HepG2 (cell line): Measurements from ENCODE around the gene EXOC6B. TPM values are rescaled to one million over a fixed set of nuclear protein-coding genes. Genes with fewer than 3 reads are reported as not detected.

Experiments used
- ARID2 ChIP-seq: sonication (generic); formaldehyde crosslinking; IDR thresholded peaks from 2 replicates; pipeline ENCODE4 v1.8.1; 2022; ENCODE audit warnings: mild to moderate bottlenecking, missing genetic modification reagents, borderline replicate concordance
- ZBTB40 ChIP-seq, 2 experiments: fragments of 450-650 bp in 1 of 2; sonication (generic) in 1 of 2; formaldehyde crosslinking in 1 of 2; IDR thresholded peaks; 2 replicates each; pipeline versions ENCODE4 v1.6.1 to v1.8.0; 2016 to 2022; ENCODE audit warnings: antibody characterized with exemption in 1 of 2, mild to moderate bottlenecking in 1 of 2, missing genetic modification reagents in 1 of 2
- ZFX ChIP-seq: sonication (generic); formaldehyde crosslinking; IDR thresholded peaks from 2 replicates; pipeline ENCODE4 v1.4.0; 2020; ENCODE audit warnings: mild to moderate bottlenecking, low read depth, missing genetic modification reagents, moderate library complexity
- ZNF343 ChIP-seq: sonication (generic); formaldehyde crosslinking; IDR thresholded peaks from 2 replicates; pipeline ENCODE4 v1.4.0; 2020; ENCODE audit warnings: mild to moderate bottlenecking, missing genetic modification reagents
- ZNF891 ChIP-seq: sonication (generic); formaldehyde crosslinking; IDR thresholded peaks from 2 replicates; pipeline ENCODE4 v1.5.0; 2020; ENCODE audit warnings: mild to moderate bottlenecking, missing genetic modification reagents
- polyA plus RNA-seq, 8 experiments: library from polyadenylated mRNA; depleted of rRNA in 3 of 8; stranded (reverse) in 7 of 8; unstranded in 1 of 8; fragments of >200 nt; fragmentation: Illumina TruSeq in 4 of 8; extraction: Trizol in 4 of 8; gene quantifications; 2 replicates each; pipeline versions ENCODE4 v1.2.1 to v1.2.3, GENCODE V29; 2011 to 2016; ENCODE audit warnings: low read depth in 4 of 8, missing spikeins in 1 of 8, mixed read lengths in 1 of 8; ENCODE audit not compliant: insufficient read depth in 1 of 8
- total RNA-seq, 5 experiments: library from RNA; depleted of rRNA; stranded (reverse); fragments of >200 nt; fragmentation: Illumina TruSeq; extraction: Trizol; gene quantifications; 2 replicates each; pipeline ENCODE4 v1.2.3, GENCODE V29; 2016; ENCODE audit warnings: low read depth in 1 of 5

The EXOC6B gene
- total and polyA plus RNA-seq, 2 of the 13 experiments (the other 11 are each of a cell fraction or from before 2014, with no cell fraction given), result 9.1 to 15.9 TPM

GRCh38 chr2:72350852-72351251 lies 475.0 kb downstream of the EXOC6B start (continued):
- no peak for TF ChIP-seq ZBTB40 (IDR thresholded peaks at IDR 0.05)
- no peak for TF ChIP-seq ZBTB40 (CRISPR knock-in tag; IDR thresholded peaks at IDR 0.05)
- no peak for TF ChIP-seq ZNF343 (CRISPR knock-in tag)
- TF ChIP-seq ARID2 (CRISPR knock-in tag), result no peak
- no peak for TF ChIP-seq ZNF891 (CRISPR knock-in tag)
- no peak for TF ChIP-seq ZFX
